Activated B cell treated with CpG ODN at 0.5 μM for 24 hours (primary cell): ENCODE data around the gene GTF2H4. TPM values are rescaled to one million over a fixed set of nuclear protein-coding genes. Genes with fewer than 3 reads are reported as not detected.

Experiments used
- ATAC-seq: fragments of 200-7000 bp; cut with Tn5 transposase; one replicate; pipeline ENCODE4 v1.10.0; 2021; ENCODE audit warnings: low read depth, mild to moderate bottlenecking, moderate library complexity
- CTCF ChIA-PET: fragments of 350-600 bp; sonication (Branson Sonifier 250); formaldehyde crosslinking; loops from one replicate; lab custom pipeline; 2021; ENCODE audit warnings: antibody characterized with exemption; lab: Charles Lee
- POLR2A ChIA-PET: fragments of 350-600 bp; sonication (Branson Sonifier 250); formaldehyde crosslinking; loops from one replicate; lab custom pipeline; 2021; ENCODE audit warnings: antibody characterized with exemption; lab: Charles Lee
- DNase-seq: peaks from one replicate; pipeline ENCODE4 v3.0.0; 2022
- H3K27ac Mint-ChIP-seq: one replicate; pipeline ENCODE4 v1.8.0; 2020; ENCODE audit warnings: mixed read lengths
- H3K27me3 Mint-ChIP-seq: one replicate; pipeline ENCODE4 v1.8.0; 2021; ENCODE audit warnings: mixed read lengths
- H3K36me3 Mint-ChIP-seq: one replicate; pipeline ENCODE4 v1.8.0; 2021; ENCODE audit warnings: low read depth, mixed read lengths
- H3K4me1 Mint-ChIP-seq: one replicate; pipeline ENCODE4 v1.8.0; 2021; ENCODE audit warnings: mixed read lengths
- H3K4me3 Mint-ChIP-seq: one replicate; pipeline ENCODE4 v1.8.0; 2020; ENCODE audit warnings: mild to moderate bottlenecking, mixed read lengths
- H3K9me3 Mint-ChIP-seq: one replicate; pipeline ENCODE4 v1.8.0; 2020; ENCODE audit warnings: mixed read lengths
- CTCF ChIP-seq: fragments of 200-600 bp; IDR thresholded peaks from one replicate; pipeline ENCODE4 v1.8.0; 2022; ENCODE audit warnings: antibody characterized with exemption, mild to moderate bottlenecking
- intact Hi-C: fragments of 100-400 bp; cut with micrococcal nuclease; formaldehyde crosslinking; loops from one replicate; pipeline ENCODE4 v1.15.1; 2024
- total RNA-seq: library from RNA; stranded (reverse); gene quantifications from 2 replicates; pipeline ENCODE4 v1.2.3, GENCODE V29; 2022

The GTF2H4 gene
- total RNA-seq, 1 donor from 2014 or later = 42.3 TPM

- Mint-ChIP-seq H3K9me3 (no peaks in the 10 kb centered on the region), H3K36me3 (no peaks in the 10 kb centered on the region), H3K27ac (no peak overlapping the region), H3K4me1 (peaks cover 4% of the 10 kb centered on the region), H3K4me3 (no peak overlapping the region), H3K27me3 (peaks cover 42% of the 10 kb centered on the region)
- ChIA-PET POLR2A (no interaction called here), CTCF (no interaction called here)
- intact Hi-C loops = no loop called here
- no peak for TF ChIP-seq CTCF
- ATAC-seq (no peak), DNase-seq (no peak)
Observed at GRCh38 chr6:30939473-30939872, 31.5 kb downstream of the GTF2H4 start.

GRCh38 chr6:30940361-30940986 is 32.5 kb downstream of the GTF2H4 start, which contains the start of gene MUCL3:
TSS of gene MUCL3 (plus strand) at chr6:30940973. CDS start at chr6:30941000, 27 bp downstream.
- Mint-ChIP-seq H3K9me3 (no peaks in the 10 kb centered on the region), H3K4me1 (peaks cover 4% of the 10 kb centered on the region), H3K27me3 (peaks cover 48% of the 10 kb centered on the region), H3K4me3 (no peak within 1 kb of the TSS), H3K27ac (no peak within 1 kb of the TSS), H3K36me3 (no peaks in the 10 kb centered on the region)
- CTCF ChIA-PET = no interaction called here
- DNase-seq (no peak), ATAC-seq (no peak)
- intact Hi-C loops = no loop called here
- POLR2A ChIA-PET = interaction anchor here (0.6 kb wide), 1 partner anchor 419 kb away, joined by 3 read pairs; no protein-coding TSS in a partner anchor
- TF ChIP-seq CTCF = no peak

GRCh38 chr6:30942338-30943060 is 34.5 kb downstream of the GTF2H4 start:
- Mint-ChIP-seq H3K4me3 (no peak overlapping the region), H3K27ac (no peak overlapping the region), H3K9me3 (no peaks in the 10 kb centered on the region), H3K36me3 (no peaks in the 10 kb centered on the region), H3K27me3 (peaks cover 49% of the 10 kb centered on the region), H3K4me1 (peaks cover 4% of the 10 kb centered on the region)
- ChIA-PET CTCF (no interaction called here), POLR2A (no interaction called here)
- DNase-seq (no peak), ATAC-seq (no peak)
- no peak for TF ChIP-seq CTCF
- intact Hi-C loops = no loop called here

- ChIA-PET CTCF (no interaction called here), POLR2A (no interaction called here)
- DNase-seq (no peak), ATAC-seq (no peak)
- TF ChIP-seq CTCF = no peak
- H3K36me3 Mint-ChIP-seq = no peaks in the 10 kb centered on the region
- no peak overlapping the region for H3K4me3 Mint-ChIP-seq
- no peaks in the 10 kb centered on the region for H3K9me3 Mint-ChIP-seq
- H3K27me3 Mint-ChIP-seq = peaks cover 59% of the 10 kb centered on the region
- no peak overlapping the region for H3K27ac Mint-ChIP-seq
- peaks cover 4% of the 10 kb centered on the region for H3K4me1 Mint-ChIP-seq
- intact Hi-C loops = no loop called here
Observed at GRCh38 chr6:30944051-30944450, 36.0 kb downstream of the GTF2H4 start.

- POLR2A ChIA-PET = no interaction called here
- Mint-ChIP-seq H3K27ac (no peak overlapping the region), H3K4me3 (no peak overlapping the region)
Observed at GRCh38 chr6:30945281-30945680, 37.3 kb downstream of the GTF2H4 start.

More at GRCh38 chr6:30945281-30945680, 37.3 kb downstream of the GTF2H4 start:
- no peak for DNase-seq
- H3K36me3 Mint-ChIP-seq = no peaks in the 10 kb centered on the region
- intact Hi-C loops = no loop called here
- CTCF ChIA-PET = no interaction called here
- peaks cover 4% of the 10 kb centered on the region for H3K4me1 Mint-ChIP-seq
- H3K9me3 Mint-ChIP-seq = no peaks in the 10 kb centered on the region
- H3K27me3 Mint-ChIP-seq = peaks cover 59% of the 10 kb centered on the region
- TF ChIP-seq CTCF = no peak
- ATAC-seq = no peak
